IMR-90 (cell line): ENCODE results near the gene LCN12. TPM values are rescaled to one million over a fixed set of nuclear protein-coding genes. Genes with fewer than 3 reads are reported as not detected.

Experiments used
- ATAC-seq: fragments of 200-7000 bp; cut with Tn5 transposase; 2 replicates; pipeline ENCODE4 v1.9.1; 2020; ENCODE audit warnings: low read depth, mild to moderate bottlenecking, moderate library complexity
- BruUV-seq: library from RNA; stranded (reverse); fragments of 400-500 nt; replicated peaks from 2 replicates; lab custom pipeline; 2021; lab: Mats Ljungman, UMichigan
- CTCF ChIA-PET: fragments of 300-600 bp; formaldehyde crosslinking; extraction: SDS; loops from one replicate; lab custom pipeline; 2021; ENCODE audit warnings: antibody characterized with exemption; lab: Yijun Ruan, JAX
- POLR2A ChIA-PET: fragments of 300-600 bp; sonication (Branson Sonifier 250); formaldehyde crosslinking; loops from one replicate; lab custom pipeline; 2022; ENCODE audit warnings: antibody characterized with exemption; ENCODE audit not compliant: unreplicated experiment; lab: Charles Lee
- DNase-seq: peaks from one replicate; pipeline ENCODE4 v3.0.0; 2013
- H2AFZ ChIP-seq: replicated peaks from 2 replicates; pipeline ENCODE3; 2013; ENCODE audit warnings: low read length, mild to moderate bottlenecking; ENCODE audit not compliant: poor library complexity
- H2AK5ac ChIP-seq: 2 replicates; pipeline ENCODE4 v1.6.1; 2013; ENCODE audit warnings: low read depth, low read length, inconsistent platforms
- H2AK9ac ChIP-seq: replicated peaks from 2 replicates; pipeline ENCODE3; 2013; ENCODE audit warnings: mild to moderate bottlenecking, low read depth, low read length, moderate library complexity; ENCODE audit not compliant: poor library complexity
- H2BK120ac ChIP-seq: 2 replicates; pipeline ENCODE4 v1.6.1; 2013; ENCODE audit warnings: low read depth, low read length, inconsistent platforms
- H2BK15ac ChIP-seq: 3 replicates; pipeline ENCODE4 v1.6.1; 2013; ENCODE audit warnings: low read depth, low read length, inconsistent platforms
- H2BK20ac ChIP-seq: 2 replicates; pipeline ENCODE4 v1.6.1; 2013; ENCODE audit warnings: low read depth, mild to moderate bottlenecking, inconsistent platforms, low read length, moderate library complexity
- H2BK5ac ChIP-seq: 2 replicates; pipeline ENCODE4 v1.6.1; 2013; ENCODE audit warnings: mild to moderate bottlenecking, low read depth, low read length, inconsistent platforms; ENCODE audit not compliant: poor library complexity, severe bottlenecking
- H3K14ac ChIP-seq: replicated peaks from 2 replicates; pipeline ENCODE4 v1.6.1; 2013; ENCODE audit warnings: low read depth, low read length, inconsistent platforms
- H3K18ac ChIP-seq: 2 replicates; pipeline ENCODE4 v1.6.1; 2013; ENCODE audit warnings: low read depth, low read length, control low read depth
- H3K23ac ChIP-seq: 2 replicates; pipeline ENCODE4 v1.6.1; 2013; ENCODE audit warnings: low read depth, low read length, inconsistent platforms
- H3K27ac ChIP-seq: 2 replicates; pipeline ENCODE4 v1.5.1; 2013; ENCODE audit warnings: mild to moderate bottlenecking, control low read depth, low read length; ENCODE audit not compliant: insufficient read depth
- H3K27me3 ChIP-seq: 2 replicates; pipeline ENCODE4 v1.6.1; 2013; ENCODE audit warnings: low read length; ENCODE audit not compliant: control insufficient read depth, insufficient read depth
- H3K36me3 ChIP-seq: 2 replicates; pipeline ENCODE4 v1.6.1; 2013; ENCODE audit warnings: low read length, mixed read lengths; ENCODE audit not compliant: control insufficient read depth, insufficient read depth
- H3K4ac ChIP-seq: 2 replicates; pipeline ENCODE4 v1.6.1; 2013; ENCODE audit warnings: low read depth, low read length, inconsistent platforms
- H3K4me1 ChIP-seq: 2 replicates; pipeline ENCODE4 v1.6.1; 2013; ENCODE audit warnings: low read length, mixed read lengths; ENCODE audit not compliant: control insufficient read depth, insufficient read depth
- H3K4me2 ChIP-seq: 2 replicates; pipeline ENCODE4 v1.6.1; 2013; ENCODE audit warnings: low read depth, mild to moderate bottlenecking, control low read depth, low read length, moderate library complexity
- H3K4me3 ChIP-seq: 2 replicates; pipeline ENCODE4 v1.5.1; 2013; ENCODE audit warnings: low read depth, mild to moderate bottlenecking, control low read depth, low read length, moderate library complexity; ENCODE audit not compliant: insufficient read depth
- H3K56ac ChIP-seq: 2 replicates; pipeline ENCODE4 v1.6.1; 2013; ENCODE audit warnings: low read length, inconsistent platforms; ENCODE audit not compliant: insufficient read depth; ENCODE audit errors: extremely low read depth
- H3K79me1 ChIP-seq, 2 experiments: 2 replicates each; pipeline ENCODE4 v1.6.1; 2013; ENCODE audit warnings: low read length in 2 of 2, inconsistent platforms in 1 of 2, low read depth in 1 of 2
- H3K9ac ChIP-seq: 2 replicates; pipeline ENCODE4 v1.6.1; 2013; ENCODE audit warnings: low read depth, low read length, control low read depth
- H3K9me1 ChIP-seq: 2 replicates; pipeline ENCODE4 v1.6.1; 2013; ENCODE audit warnings: low read length, inconsistent platforms; ENCODE audit not compliant: insufficient read depth
- H3K9me3 ChIP-seq: 2 replicates; pipeline ENCODE4 v1.6.1; 2013; ENCODE audit warnings: low read length; ENCODE audit not compliant: control insufficient read depth, insufficient read depth
- H4K20me1 ChIP-seq: 2 replicates; pipeline ENCODE4 v1.6.1; 2013; ENCODE audit warnings: low read length, inconsistent platforms; ENCODE audit not compliant: insufficient read depth
- H4K5ac ChIP-seq: 2 replicates; pipeline ENCODE4 v1.6.1; 2013; ENCODE audit warnings: mild to moderate bottlenecking, low read depth, low read length, control low read depth
- H4K8ac ChIP-seq, 2 experiments: 2 replicates each; pipeline ENCODE4 v1.6.1; 2013; ENCODE audit warnings: low read depth in 2 of 2, low read length in 2 of 2, control low read depth in 1 of 2, inconsistent platforms in 1 of 2
- H4K91ac ChIP-seq: 2 replicates; pipeline ENCODE4 v1.6.1; 2013; ENCODE audit warnings: low read depth, low read length, inconsistent platforms; ENCODE audit not compliant: insufficient read depth
- CHD1 ChIP-seq: IDR thresholded peaks from 2 replicates; pipeline ENCODE4 v1.6.1; 2012; ENCODE audit warnings: low read depth, low read length, improper control_type of control experiment
- ELK1 ChIP-seq: fragments of 150-350 bp; IDR thresholded peaks from 2 replicates; pipeline ENCODE4 v1.6.1; 2016; ENCODE audit warnings: low read depth, mild to moderate bottlenecking, low read length, moderate library complexity, borderline replicate concordance
- FOS ChIP-seq: fragments of 150-350 bp; IDR thresholded peaks from 2 replicates; pipeline ENCODE4 v1.6.1; 2016; ENCODE audit warnings: low read depth, low read length
- SMC3 ChIP-seq: fragments of 150-350 bp; IDR thresholded peaks from 2 replicates; pipeline ENCODE4 v1.6.1; 2016; ENCODE audit warnings: low read depth, mild to moderate bottlenecking, antibody characterized with exemption, low read length, moderate library complexity
- WGBS, 2 experiments: methylation state at CpG; one replicate each; pipeline versions ENCODE4 v1.1.5 to v1.1.7; 2013; ENCODE audit warnings: missing lambda C conversion rate in 2 of 2; ENCODE audit not compliant: insufficient read length in 1 of 2; ENCODE audit errors: extremely low coverage in 2 of 2; 5-methylcytosine and 5-hydroxymethylcytosine counted together
- dilution Hi-C: fragments of 300-500 bp; cut with HindIII; formaldehyde crosslinking; loops from one replicate; pipeline ENCODE4 v1.14.3; 2018; ENCODE audit warnings: low sequenced_read_pairs; ENCODE audit not compliant: unreplicated experiment
- in situ Hi-C: fragments of 300-500 bp; cut with MboI; formaldehyde crosslinking; loops from 3 replicates; pipeline ENCODE4 v1.14.3; 2019; ENCODE audit warnings: low sequenced_read_pairs, inconsistent platforms, mixed read lengths
- intact Hi-C: fragments of 100-400 bp; cut with micrococcal nuclease; formaldehyde crosslinking; loops from 2 replicates; pipeline ENCODE4 v1.10.0; 2022
- polyA plus RNA-seq, 3 experiments: library from polyadenylated mRNA; depleted of rRNA; stranded (reverse); fragments of >200 nt; gene quantifications; 2 replicates each; pipeline ENCODE4 v1.2.3, GENCODE V29; 2012; ENCODE audit warnings: low replicate concordance in 1 of 3
- total RNA-seq: library from RNA; depleted of rRNA; stranded (reverse); fragments of >200 nt; gene quantifications from 2 replicates; pipeline ENCODE4 v1.2.3, GENCODE V29; 2012

LCN12 gene
- total and polyA plus RNA-seq, 2 of the 4 experiments (the other 2 are of a cell fraction): 0.12 TPM; not detected in 1

GRCh38 chr9:136940526-136941230 lies 11.4 kb upstream of the LCN12 start:
- Histone ChIP-seq H2BK20ac (no peak overlapping the region), H3K36me3 (peaks cover 48% of the 10 kb centered on the region), H3K4me1 (peaks cover 4% of the 10 kb centered on the region), H2BK5ac (no peak overlapping the region), H3K4ac (no peak overlapping the region), H2AFZ (peak overlapping the region; percentile 17), H3K9me3 (no peaks in the 10 kb centered on the region), H2BK15ac (no peak overlapping the region), H3K9ac (no peak overlapping the region), H3K79me1 (peaks cover 7 to 49% of the 10 kb centered on the region in 2 experiments), H2AK5ac (no peak overlapping the region), H4K8ac (no peak overlapping the region), H3K56ac (no peak overlapping the region), H3K27me3 (no peaks in the 10 kb centered on the region), H3K4me2 (no peak overlapping the region), H3K4me3 (no peak overlapping the region), H3K23ac (no peak overlapping the region), H2BK120ac (no peak overlapping the region), H2AK9ac (no peak overlapping the region), H4K91ac (no peak overlapping the region), H3K18ac (no peak overlapping the region), H4K20me1 (peaks cover 22% of the 10 kb centered on the region), H3K14ac (no peak overlapping the region), H4K5ac (no peak overlapping the region), H3K27ac (no peak overlapping the region), H3K9me1 (peaks cover 8% of the 10 kb centered on the region)
- TF ChIP-seq CHD1 (no peak), ELK1 (no peak), SMC3 (no peak), FOS (no peak)
- ATAC-seq: no peak
- POLR2A ChIA-PET: no interaction called here
- in situ Hi-C loops: no loop called here
- 93% methylated on average over 31 of the region's 42 CpGs; no CpG with 5 or more reads in 1 of the 2 experiments for WGBS, 2 experiments
- no peak for DNase-seq
- CTCF ChIA-PET: no interaction called here
- dilution Hi-C loops: no loop called here
- intact Hi-C loops: no loop called here
- TSS peak; percentile 53 for BruUV-seq
